GM18519 (cell line): ENCODE data around the gene ANKRD34B.
"Not testable (repeated sequence)": the region's sequence is repeated elsewhere in the genome, so short reads cannot be mapped to it uniquely, and the experiment has no call there.

Source experiments
- ATAC-seq: cut with Tn5 transposase; IDR thresholded peaks from one replicate; pipeline ENCODE4 v1.9.1; 2021; ENCODE audit warnings: mild to moderate bottlenecking, moderate library complexity; ENCODE audit not compliant: unreplicated experiment, low FRiP score

The ANKRD34B gene

DNA sequence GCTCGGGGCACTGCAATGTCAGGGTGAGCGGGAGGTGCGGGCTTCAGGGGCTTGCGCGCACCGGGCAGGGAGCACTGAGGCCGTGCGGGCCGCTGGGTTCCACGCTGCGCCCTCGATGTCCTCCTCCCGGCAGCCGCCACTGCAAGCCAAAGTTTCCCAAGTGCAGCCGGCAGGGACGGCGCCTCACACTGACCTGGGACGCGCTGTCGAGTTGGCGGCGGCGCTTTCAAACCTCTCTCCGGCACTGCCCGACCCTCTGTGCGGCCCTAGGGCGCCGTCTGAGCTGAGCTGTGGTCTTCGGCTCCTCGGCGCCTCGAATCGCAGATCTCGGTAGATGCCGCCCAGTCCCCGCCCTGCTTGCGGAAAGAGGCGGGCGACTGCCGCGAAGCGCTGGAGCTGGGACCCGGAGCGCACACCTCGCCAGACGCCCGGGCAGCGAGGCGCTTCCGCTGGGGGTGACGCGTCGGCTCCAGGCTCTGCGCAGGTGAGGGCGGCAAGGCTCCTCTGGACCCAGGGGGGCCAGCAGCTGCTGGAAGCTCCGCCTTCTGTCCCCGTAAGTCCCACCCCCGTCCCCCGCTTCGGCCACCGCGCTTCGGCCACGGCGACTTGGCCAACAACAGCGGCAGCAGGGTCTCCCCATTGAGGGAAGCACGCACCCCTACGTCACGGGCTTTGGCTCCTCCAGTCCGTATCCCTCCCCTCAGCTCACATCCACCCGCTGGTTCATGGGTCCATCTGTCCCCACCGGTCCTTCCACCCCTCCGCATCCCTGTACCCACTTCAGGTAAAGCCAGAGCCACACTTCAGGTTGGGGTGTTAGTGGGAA lies at the start of gene ANKRD34B:
Gene ANKRD34B (minus strand): TSS at position 320 of the 826 bp plus-strand sequence. CDS start 10,261 bp downstream, outside the sequence.
- no peak for ATAC-seq

DNA sequence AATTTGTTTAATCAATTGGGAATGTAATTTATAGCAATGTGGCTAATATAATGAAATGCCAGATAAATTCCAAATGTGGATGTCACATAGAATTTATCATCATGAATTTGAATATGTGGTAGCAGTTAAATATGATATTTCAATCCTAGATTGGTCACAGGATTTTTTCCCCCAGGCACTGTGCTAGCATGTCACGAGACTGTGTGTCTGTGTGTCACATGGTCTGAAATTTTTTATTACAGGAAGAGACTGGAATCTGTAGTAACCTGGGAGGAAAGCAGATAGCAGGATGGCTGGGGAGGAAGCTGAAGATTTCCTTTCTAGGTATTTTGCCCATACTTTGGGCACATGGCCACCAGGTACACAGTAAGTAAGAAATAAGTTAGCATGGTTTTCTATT lies 49.0 kb upstream of the ANKRD34B start:
- no peak for ATAC-seq

DNA sequence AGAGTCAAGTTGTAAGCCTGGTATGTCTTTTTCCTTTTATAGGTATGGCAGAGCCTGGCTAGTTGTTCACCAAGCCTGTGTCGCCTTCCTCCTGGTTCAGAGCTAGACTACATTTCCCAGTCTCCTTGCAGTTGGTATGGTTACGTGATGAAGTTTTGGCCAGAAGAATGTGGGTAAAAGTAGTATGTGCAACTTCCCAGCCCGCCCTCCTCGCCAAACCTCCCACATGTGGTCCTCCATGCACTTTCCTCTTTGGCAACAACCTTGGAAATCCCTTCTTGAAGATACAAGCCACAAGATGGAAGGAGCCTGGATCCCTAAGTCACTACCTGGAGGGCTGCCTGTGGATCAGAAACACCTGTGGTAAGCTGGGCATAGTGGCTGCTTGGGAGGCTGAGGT lies 48.4 kb upstream of the ANKRD34B start:
- ATAC-seq: no peak

- no peak for ATAC-seq
These were observed 45.3 kb upstream of the ANKRD34B start for GRCh38 chr5:80615266-80615914.

GRCh38 chr5:80609692-80610091 lies 39.6 kb upstream of the ANKRD34B start:
- ATAC-seq: no peak

DNA sequence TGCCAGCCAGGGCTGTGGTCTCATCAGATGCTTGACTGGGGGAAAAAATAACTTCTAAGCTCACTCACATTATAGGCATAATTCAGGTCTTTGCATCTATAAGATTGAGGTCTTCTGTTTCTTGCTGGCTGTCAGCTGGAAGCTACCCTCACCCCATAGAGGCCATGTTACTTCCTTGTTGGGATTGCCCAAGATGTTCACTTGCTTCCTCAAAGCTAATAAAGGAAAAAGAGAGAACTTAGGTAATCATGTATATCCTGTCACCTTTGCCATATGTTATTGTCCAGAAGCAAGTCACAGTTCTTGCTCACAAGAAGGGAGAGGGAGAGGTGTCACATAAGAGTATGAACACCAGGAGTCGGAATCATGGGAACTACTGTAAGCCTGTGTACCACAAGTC lies 38.7 kb upstream of the ANKRD34B start:
- no peak for ATAC-seq

- peak; percentile 53 for ATAC-seq
These were observed 37.8 kb upstream of the ANKRD34B start for GRCh38 chr5:80607832-80608231.

DNA sequence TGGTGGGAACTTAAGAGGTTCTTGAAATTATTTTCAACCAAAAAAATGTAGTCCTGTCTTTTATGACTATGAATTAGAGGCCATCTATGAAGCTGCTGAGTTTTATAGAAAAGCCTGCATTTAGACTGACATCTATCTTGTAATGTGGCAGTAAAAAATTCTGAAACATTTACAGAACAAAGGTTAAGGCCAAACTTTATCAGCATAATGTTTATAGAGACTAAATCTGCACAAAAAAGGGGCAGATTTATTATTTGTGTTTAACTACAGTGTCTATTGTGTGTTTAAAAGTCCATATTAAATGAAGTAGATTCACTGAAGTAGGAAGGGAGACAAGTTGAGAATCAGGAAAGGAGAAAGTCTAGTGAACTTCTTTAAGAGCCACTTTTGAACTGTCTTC lies 37.3 kb upstream of the ANKRD34B start:
- ATAC-seq: no peak

- no peak for ATAC-seq
These were observed 31.0 kb upstream of the ANKRD34B start for GRCh38 chr5:80600943-80601693.

DNA sequence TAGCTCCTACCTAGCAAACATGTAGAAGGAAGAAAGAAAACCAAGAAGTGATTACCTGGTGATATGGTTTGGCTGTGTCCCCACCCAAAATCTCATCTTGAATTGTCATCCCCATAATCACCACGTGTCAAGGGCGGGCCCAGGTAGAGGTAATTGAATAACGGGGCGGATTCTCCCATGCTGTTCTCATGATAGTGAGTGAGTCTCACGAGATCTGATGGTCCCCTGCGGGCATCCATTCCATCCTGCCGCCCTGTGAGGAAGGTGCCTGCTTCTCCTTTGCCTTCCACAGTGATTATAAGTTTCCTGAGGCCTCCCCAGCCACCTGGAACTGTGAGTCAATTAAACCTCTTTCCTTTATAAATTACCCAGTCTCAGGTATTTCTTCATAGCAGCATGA lies 27.4 kb upstream of the ANKRD34B start:
- ATAC-seq: no peak

DNA sequence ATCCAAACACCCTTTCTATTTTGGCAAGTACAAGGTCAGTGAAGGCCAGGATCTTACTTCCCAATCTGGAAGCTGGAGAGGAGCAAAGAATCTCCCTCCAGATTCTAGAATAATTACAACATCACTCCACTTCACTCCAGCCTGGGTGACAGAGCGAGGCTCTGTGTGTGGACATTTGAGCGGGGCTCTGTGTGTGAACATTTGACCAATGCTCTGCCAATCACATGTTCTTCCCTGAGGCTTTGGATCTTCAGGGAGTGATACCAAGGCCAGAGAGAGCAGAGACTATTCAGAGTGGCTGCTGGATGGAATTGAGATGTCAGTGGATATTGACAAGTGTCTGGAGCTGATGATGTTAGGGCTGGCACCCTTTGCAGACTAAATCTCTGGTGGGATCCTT lies 24.7 kb upstream of the ANKRD34B start:
- no peak for ATAC-seq

GRCh38 chr5:80592761-80593160 lies 22.7 kb upstream of the ANKRD34B start:
- ATAC-seq: no peak

- ATAC-seq: no peak
These were observed 22.0 kb upstream of the ANKRD34B start for GRCh38 chr5:80592105-80592504.

DNA sequence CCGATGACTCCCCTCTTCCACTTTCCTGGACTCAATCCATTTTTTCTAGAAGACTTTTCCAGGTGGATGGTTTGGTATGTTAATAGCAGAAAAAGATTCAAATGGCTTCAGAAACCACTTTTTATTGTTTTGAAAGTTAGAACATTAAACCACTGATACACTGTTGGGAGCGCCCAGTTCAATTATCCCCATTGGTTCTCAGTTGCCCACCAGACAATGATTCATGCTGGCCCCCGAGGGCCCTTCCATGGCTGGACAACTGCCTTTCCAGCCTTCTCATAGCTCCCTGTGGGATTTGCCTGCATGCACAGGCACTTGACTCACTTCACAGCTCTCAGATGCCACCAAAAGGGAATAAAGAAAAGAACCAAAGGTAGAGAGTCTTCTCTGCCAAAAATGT lies 21.3 kb upstream of the ANKRD34B start:
- no peak for ATAC-seq

GRCh38 chr5:80590766-80591165 lies 20.7 kb upstream of the ANKRD34B start:
- ATAC-seq: no peak

DNA sequence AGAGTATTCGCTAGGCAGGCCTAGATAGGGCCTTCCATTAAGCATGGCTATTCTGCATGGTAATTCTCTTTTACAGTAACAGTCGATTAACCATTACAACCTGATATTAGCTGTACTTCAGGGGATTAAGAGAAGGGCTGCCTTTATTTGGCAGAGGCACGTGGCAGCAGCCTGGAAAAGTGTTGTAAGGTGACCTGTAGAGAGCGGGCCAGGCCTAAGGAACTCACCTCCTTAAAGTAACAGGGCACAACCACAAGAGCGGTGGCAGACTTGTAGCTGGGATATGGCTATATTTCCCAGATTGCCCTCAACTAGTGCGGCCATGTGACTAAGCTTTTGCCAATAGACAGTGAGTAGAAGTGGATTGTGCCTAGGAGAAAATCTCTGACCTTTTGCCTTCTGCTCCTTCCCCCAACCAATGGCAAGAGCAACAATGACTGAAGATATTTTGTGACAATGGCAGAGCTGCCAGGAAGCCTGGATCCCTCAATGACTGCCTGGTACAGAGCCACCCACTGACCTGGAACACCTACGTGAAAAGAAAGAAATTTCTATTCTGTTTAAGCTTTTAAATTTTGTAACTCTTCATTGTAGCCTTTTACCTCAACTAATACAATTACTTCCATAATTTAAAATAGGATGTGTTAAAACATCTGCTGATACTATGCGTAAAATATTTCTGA lies 18.9 kb upstream of the ANKRD34B start:
- ATAC-seq: no peak

- ATAC-seq: no peak
These were observed 14.7 kb upstream of the ANKRD34B start for GRCh38 chr5:80584770-80585169.

GRCh38 chr5:80580291-80580690 lies 10.2 kb upstream of the ANKRD34B start:
- not testable (repeated sequence) for ATAC-seq

- ATAC-seq: no peak
These were observed 9.0 kb upstream of the ANKRD34B start for GRCh38 chr5:80579050-80579449.

GRCh38 chr5:80577707-80578106 lies 7.6 kb upstream of the ANKRD34B start:
- no peak for ATAC-seq

DNA sequence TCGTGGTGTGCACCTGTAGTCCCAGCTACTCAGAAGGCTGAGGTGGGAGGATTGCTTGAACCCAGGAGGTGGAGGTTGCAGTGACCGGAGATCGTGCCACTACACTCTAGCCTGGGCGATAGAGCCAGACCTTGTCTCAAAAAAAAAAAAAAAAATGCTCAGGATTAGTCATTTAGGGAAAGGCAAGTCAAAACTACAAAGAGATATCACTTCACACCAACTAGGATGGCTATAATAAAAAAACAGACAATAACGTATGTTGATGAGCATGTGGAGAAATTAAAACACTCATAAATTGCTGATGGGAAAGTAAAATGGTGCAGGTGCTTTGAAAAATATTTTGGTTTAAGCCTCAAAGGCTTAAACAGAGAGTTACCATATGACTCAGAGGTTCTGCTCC lies 6.3 kb upstream of the ANKRD34B start:
- ATAC-seq: no peak
